NCI-H1092 treated with DMSO at 0.1 percent for 48 hours (cell line): ENCODE results near the gene MYCL.
"Not testable (repeated sequence)": the region's sequence is repeated elsewhere in the genome, so short reads cannot be mapped to it uniquely, and the experiment has no call there.

ENCODE experiments used
- DNase-seq: peaks from one replicate; lab custom pipeline; 2025; lab: John Stamatoyannopoulos, UW

MYCL gene

DNA sequence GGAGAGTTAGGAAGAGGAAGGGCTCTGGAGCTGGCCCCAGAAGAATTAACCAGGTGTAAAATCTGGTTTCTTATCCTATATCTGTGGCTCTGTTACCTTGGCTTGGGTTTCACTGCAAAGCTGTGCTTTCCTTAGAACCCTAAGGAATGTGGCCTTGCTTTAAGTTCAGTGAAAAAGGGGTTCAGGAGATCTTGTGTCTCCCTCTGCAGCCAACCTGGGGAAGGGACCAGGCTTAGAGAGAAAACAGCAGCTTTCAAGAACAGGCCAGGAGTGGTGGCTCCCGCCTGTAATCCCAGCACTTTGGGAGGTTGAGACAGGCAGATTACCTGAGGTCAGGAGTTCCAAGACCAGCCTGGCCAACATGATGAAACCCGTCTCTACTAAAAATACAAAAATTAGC, 16.1 kb upstream of the MYCL start:
- no peak for DNase-seq

DNA sequence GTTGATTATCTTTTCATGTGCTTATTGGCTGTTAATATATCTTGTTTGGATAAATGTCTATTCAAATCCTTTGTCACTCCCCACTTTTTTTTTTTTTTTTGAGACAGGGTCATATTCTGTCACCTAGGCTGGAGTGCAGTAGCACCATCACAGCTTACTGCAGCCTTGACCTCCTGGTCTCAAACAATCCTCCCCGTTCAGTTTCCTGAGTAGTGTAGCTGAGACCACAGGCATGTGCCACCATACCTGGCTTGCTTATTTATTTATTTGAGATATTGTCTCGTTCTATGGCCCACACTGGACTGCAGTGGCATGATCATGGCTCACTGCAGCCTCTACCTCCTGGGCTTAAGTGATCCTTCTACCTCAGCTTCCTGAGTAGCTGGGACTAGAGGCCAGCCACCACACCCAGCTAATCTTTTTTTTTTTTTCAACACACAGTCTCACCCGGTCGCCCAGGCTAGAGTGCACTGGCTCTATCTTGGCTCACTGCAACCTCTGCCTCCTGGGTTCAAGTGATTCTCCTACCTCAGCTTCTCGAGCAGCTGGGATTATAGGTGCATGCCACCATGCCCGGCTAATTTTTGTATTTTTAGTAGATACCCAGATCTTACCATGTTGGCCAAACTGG, 13.9 kb upstream of the MYCL start:
- no peak for DNase-seq

DNA sequence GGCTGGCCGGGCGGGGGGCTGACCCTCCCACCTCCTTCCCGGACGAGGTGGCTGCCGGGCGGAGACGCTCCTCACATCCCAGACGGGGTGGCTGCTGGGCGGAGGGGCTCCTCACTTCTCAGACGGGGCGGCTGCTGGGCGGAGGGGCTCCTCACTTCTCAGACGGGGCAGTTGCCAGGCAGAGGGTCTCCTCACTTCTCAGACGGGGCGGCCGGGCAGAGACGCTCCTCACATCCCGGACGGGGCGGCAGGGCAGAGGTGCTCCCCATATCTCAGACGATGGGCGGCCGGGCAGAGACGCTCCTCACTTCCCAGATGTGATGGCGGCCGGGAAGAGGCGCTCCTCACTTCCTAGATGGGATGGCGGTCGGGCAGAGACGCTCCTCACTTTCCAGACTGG, 11.4 kb upstream of the MYCL start:
- not testable (repeated sequence) for DNase-seq

DNA sequence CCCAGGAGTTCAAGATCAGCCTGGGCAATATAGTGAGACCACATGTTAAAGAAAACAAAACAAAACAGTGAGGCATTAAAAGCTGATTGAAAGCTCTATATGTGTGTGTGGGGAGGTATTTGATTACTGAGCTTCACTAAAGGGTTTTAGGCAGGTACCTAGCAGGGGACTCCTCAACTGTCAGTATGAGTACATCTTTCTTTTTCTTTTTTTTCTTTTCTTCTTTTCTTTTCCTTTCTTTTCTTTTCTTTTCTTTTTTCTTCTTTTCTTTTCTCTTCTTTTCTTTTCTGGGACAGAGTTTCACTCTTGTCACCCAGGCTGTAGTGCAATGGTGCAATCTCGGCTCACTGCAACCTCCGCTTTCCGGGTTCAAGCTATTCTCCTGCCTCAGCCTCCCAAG, 8.5 kb upstream of the MYCL start:
- DNase-seq, result no peak

DNA sequence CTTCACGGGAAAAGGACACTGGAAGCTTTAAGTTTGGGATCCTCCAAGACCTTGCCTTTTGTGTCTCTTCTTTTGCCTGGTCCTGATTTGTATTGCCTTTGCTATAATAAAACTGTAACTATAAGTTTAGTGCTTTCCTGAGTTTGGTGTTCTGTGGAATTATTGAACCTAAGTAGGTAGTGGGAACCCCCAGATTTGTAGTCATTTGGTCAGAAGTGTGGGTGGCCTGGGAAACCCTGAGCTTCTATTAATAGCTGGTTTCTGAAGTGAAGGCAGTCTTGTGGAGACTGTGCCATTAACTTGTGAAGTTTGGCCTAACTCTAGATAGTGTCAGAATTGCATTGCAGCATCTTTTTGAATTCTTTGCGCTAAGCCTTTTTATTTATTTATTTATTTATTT, 6.8 kb upstream of the MYCL start:
- DNase-seq, result no peak

GRCh38 chr1:39907528-39908453, 6.1 kb upstream of the MYCL start:
- no peak for DNase-seq

DNA sequence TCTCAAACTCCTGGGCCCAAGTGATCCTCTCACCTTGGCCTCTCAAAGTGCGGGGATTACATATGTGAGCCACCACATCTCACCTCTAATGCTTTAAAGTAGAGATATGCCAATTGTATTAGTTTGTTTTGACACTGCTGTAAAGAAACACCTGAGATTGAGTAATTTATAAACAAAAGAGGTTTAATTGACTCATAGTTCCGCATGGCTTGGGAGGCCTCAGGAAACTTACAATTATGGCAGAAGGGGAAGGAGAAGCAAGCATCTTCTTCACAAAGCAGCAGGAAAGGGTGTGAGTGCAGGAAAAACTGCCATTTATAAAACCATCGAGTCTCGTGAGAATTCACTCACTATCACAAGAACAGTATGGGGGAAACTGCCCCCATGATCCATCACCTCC, 3.5 kb upstream of the MYCL start:
- no peak for DNase-seq

DNA sequence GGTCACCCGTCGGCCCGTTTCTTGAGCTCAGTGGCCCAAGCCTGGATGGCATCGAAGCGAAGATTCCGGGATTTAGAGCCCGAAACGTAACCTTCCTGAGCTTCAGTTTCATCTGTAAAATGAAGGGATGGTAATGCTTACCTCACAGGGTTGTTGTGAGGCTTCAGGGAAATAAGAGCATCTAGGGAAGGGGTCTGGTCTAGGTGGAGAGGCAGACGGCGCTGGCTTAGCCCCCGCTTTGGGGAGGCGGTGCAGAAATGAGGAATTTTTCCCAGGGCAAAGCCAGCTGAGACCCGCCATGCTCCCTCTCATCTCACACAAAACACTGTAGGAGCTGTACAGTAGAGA, 717 bp upstream of the MYCL start:
- no peak for DNase-seq

- DNase-seq, result no peak
These were observed 328 bp downstream of the MYCL start for GRCh38 chr1:39901464-39901713.

GRCh38 chr1:39900662-39901463, 854 bp downstream of the MYCL start:
- no peak for DNase-seq

DNA sequence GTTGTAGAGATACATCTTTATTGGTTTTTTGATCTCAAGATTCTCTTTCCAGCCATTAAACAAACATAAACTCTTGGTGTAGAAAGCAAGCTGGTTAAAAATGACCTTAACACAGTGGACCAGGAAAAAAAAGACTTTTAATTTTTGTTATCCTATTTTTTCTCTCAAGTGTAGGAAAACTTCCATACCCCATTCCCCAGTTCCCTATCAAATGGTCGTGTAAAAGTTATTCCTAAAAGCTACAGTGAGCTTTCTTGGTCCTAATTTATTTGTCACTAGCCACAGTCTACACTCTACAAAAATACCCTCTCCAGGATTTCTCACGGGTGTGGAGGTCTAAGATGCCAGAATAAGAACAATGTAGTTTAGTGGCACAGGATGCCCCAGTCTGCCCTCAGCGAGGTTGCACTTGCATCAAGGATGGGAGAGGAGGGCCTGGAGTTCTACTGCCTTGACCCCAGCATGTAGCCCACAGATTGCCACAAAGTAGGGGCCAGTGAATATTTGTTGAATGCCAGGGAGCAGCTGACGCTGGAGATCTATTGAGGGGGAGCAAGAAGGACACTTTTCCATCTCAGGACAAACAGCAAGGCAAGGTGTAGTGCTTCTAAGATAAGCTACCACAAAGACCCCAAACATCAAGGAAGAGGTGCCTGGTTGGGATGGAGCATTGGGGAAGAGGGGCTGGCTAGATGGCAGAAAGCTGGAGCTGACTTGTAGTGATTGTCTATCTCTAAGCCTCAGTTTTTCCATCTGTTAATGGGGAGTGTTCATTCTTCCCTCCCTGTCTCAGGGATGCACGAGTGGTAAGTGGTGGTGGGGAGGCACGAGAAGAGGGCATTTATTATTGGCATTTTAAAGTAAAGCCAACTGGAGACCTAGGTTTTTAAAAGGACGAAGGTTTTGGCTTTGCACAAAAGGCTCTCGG, 1.8 kb downstream of the MYCL start:
- DNase-seq, result no peak

DNA sequence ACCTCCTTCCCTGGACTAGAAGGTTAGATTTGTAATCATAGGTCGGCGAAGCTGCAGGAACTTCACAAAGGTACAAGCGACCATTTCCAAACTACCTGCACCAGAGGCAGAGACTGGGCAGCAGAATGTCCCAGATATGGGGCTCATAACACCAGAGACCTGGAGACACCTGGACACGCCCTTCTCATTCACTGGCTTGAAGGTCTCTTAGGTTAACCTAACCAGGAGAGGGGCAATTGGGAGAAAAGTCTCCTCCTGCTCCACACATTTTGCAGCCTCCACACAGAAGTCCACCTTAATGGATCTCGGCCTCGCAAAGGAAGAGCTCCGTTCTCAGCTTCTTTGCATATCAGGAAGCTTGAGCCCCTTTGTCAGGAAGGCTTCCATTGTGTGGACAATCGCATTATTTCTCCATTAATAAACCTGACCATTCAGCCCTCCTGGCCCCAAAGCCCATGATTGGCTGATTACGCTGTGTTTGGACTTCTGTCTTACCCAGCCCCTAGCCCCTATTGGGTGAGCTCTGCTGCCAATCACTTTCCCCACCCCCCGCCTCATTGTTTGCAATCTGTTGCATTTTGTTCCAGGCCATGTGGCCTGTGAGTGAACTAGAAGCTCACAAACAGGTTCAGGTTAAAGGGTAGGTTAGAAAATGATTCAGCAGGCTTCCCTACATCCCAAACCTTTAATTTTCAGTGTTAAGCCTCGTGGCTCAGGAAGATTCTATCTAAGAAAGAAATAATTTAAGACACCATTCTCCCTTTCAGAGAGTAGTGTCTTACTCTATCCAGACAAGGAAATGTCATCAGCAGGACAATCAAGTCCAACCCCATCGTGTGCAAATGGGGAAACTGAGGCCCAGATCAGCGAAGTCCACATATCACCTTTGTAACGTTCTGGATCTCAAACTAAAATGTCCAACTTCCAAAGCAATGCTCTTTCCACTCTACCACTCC, 2.8 kb downstream of the MYCL start:
- DNase-seq, result no peak

DNA sequence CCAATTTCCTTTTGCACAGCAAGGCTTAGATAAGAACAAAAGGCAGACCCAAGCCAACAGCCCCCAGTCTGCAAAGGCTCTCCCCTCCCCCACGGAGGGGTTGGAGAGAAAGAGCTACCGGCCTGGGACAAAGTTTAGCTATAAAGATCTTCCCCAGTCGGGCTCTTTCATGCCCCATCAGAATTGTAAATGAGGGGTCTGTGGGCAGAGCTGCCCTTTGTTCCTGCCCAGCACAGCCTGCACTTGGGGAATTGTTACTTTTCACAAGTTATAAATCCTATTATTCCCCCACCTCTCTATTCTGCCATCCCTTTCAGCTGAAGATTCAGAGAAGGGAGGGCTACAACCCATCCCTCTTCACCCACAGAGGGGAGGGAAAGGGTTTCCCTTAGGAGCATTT, 3.5 kb downstream of the MYCL start:
- no peak for DNase-seq

DNA sequence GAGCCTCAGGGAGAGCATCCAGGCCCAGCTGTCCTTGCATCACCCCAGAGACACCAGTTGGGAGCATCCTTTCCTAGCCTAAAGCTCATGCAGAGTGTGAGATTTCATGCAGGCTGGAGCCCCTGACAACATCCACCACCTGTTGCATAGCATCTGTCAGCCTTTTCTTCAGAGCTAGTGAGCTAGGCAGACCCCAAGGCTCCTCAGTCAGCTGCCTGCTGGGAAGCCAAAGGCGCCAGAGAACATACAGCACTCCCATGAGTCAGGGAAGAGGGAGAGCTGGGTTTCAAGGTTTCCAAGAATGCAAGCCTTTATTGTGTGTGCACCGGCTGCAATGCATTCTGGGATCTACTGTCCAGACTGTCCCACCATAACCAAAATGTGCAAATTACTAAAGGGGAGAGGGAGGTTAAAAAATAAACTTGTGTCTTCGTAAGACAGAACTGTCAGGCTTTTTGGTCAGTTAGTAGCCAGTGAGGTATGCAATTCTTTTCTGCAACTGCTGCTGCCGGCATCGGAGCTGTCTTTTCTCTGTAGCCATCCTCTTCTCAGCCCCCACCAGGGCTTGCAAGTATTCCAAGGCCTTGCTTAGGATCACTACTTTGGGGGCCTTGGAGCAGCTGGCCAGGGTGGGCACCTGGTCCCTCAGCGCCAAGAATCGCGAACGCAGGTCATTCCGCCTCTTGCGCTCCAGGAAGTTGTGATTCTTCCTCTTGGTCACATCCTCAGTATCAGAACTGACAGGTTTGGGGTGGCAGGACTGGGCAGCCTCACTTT, 4.6 kb downstream of the MYCL start:
- DNase-seq, result no peak

GRCh38 chr1:39895731-39896480, 5.8 kb downstream of the MYCL start:
- DNase-seq, result no peak

DNA sequence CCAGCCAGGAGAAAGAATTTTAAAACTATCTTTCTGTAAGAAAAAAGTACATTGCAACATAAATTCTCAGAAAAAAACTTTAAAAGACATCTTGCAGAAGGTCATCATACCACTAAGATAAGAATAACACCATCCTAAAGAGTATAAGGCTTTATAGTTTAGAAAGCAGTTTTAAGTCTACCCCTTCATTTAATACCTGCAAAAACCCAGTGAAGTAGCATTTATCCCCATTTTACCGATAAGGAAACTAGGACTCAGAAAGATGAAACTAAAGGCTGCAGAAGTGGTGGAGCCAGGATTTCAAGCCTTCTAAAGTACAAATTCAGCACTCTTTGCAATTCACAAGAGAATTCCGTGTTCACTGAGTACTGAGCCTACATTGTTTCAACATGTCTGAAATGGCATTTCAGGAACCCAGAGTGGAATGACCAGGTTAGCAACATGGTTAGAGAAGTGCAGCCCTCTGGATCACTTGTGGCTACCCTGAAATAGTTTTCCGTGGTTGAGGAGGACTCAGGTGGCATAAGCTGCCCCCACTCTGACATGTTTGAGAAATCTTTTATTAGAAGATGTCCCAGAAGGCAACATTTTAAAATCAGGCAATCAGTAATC, 6.7 kb downstream of the MYCL start:
- no peak for DNase-seq

DNA sequence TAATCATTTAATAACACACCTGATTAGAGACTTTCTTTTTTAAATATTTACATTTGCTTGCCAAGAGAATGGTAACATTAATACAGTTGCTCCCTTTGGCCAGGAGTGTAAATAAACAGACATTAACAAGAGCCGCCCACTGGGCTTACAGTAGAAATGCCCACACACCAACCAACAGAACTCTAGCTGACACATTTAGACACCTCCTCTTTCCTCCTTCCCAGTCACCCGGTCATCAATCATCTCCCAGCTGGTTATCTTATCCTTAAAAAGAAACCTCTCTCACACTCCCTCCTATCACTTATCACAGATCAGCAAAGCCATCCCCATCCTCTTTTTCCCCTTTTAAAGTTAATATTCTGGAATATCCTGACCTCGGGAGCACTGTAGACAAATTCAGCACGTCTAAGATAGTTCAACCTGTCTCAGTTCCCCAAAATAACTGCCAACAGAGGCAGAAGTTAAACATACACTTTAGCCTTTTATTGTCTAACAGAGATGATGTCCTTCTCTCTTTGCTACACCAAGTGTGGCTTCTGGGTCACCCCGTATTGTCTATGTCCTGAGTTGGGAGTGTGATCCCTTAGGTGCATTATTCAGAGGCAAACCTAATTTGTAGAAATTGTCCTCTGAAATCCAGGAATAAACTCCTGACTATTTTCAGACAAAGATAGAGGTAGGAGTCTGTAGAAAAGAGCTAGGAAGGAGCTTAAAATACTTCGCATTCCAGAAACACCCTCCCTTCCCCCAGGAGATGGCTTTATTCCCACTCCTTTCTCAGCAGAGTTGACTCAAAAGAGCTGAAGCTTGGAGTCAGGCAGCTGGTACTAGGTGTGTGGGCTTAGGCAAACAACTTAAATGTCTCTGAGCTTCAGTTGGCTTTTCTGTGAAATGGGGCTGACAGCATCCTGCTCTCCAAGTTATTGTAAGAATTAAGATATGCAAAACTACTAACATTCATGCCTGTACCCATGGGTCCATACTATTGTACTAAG, 8.8 kb downstream of the MYCL start:
- DNase-seq, result no peak

DNA sequence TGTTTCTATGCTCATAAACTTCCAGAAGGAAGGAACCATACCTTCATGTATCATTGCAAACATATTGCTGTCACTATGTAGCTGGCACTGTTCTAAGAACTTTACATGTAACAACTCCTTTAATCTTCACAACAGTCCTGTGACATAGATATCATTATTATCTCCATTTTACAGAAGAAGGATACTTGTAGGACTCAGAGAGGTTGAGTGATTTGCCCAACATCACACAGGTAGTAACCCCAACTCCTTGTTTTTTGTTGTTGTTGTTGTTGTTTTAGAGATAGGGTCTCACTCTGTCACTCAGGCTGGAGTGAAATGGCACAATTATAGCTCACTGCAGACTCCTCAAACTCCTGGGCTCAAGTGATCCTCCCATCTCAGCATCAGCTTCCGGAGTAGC, 10.8 kb downstream of the MYCL start:
- no peak for DNase-seq
